ENCODE measurements around the gene HAPSTR1.

Gene HAPSTR1

GRCh38 chr16:9053006-9053601 is 38.3 kb upstream of the HAPSTR1 start:
- no peak for TF ChIP-seq FOXP2 (optimal IDR thresholded peaks at IDR 0.05; ENCODE audit: borderline replicate concordance, extremely low read depth, extremely low read length, insufficient read depth)
- no peak for TF ChIP-seq POLR2AphosphoS5 (IDR thresholded peaks at IDR 0.05; ENCODE audit: low read depth, low read length)
- no peak for TF ChIP-seq SIN3A (IDR thresholded peaks at IDR 0.05; ENCODE audit: borderline replicate concordance, insufficient read depth, low read length)
- TF ChIP-seq REST (IDR thresholded peaks at IDR 0.05; ENCODE audit: insufficient read depth in 1 of 2, low read depth in 2 of 2, low read length in 2 of 2), result no peak
- TF ChIP-seq TAF1 (IDR thresholded peaks at IDR 0.05; ENCODE audit: borderline replicate concordance, insufficient read depth, low read length), result no peak

GRCh38 chr16:9054460-9054859 is 37.0 kb upstream of the HAPSTR1 start:
- TF ChIP-seq TAF1 (IDR thresholded peaks at IDR 0.05; ENCODE audit: borderline replicate concordance, insufficient read depth, low read length) (no peak), FOXP2 (optimal IDR thresholded peaks at IDR 0.05; ENCODE audit: borderline replicate concordance, extremely low read depth, extremely low read length, insufficient read depth) (no peak), POLR2AphosphoS5 (IDR thresholded peaks at IDR 0.05; ENCODE audit: low read depth, low read length) (no peak), SIN3A (IDR thresholded peaks at IDR 0.05; ENCODE audit: borderline replicate concordance, insufficient read depth, low read length) (no peak), REST (IDR thresholded peaks at IDR 0.05; ENCODE audit: insufficient read depth in 1 of 2, low read depth in 2 of 2, low read length in 2 of 2) (no peak)

- TF ChIP-seq SIN3A (IDR thresholded peaks at IDR 0.05; ENCODE audit: borderline replicate concordance, insufficient read depth, low read length) (no peak), POLR2AphosphoS5 (IDR thresholded peaks at IDR 0.05; ENCODE audit: low read depth, low read length) (no peak), REST (IDR thresholded peaks at IDR 0.05; ENCODE audit: insufficient read depth in 1 of 2, low read depth in 2 of 2, low read length in 2 of 2) (no peak), TAF1 (IDR thresholded peaks at IDR 0.05; ENCODE audit: borderline replicate concordance, insufficient read depth, low read length) (no peak), FOXP2 (optimal IDR thresholded peaks at IDR 0.05; ENCODE audit: borderline replicate concordance, extremely low read depth, extremely low read length, insufficient read depth) (no peak)
These were observed 36.3 kb upstream of the HAPSTR1 start for GRCh38 chr16:9055115-9055514.

- TF ChIP-seq POLR2AphosphoS5 (IDR thresholded peaks at IDR 0.05; ENCODE audit: low read depth, low read length), result no peak
- no peak for TF ChIP-seq TAF1 (IDR thresholded peaks at IDR 0.05; ENCODE audit: borderline replicate concordance, insufficient read depth, low read length)
- TF ChIP-seq SIN3A (IDR thresholded peaks at IDR 0.05; ENCODE audit: borderline replicate concordance, insufficient read depth, low read length), result no peak
- TF ChIP-seq REST (IDR thresholded peaks at IDR 0.05; ENCODE audit: insufficient read depth in 1 of 2, low read depth in 2 of 2, low read length in 2 of 2), result no peak
- no peak for TF ChIP-seq FOXP2 (optimal IDR thresholded peaks at IDR 0.05; ENCODE audit: borderline replicate concordance, extremely low read depth, extremely low read length, insufficient read depth)
These were observed 35.8 kb upstream of the HAPSTR1 start for GRCh38 chr16:9055661-9056060.
